ENCODE data around the gene WFDC10A. TPM values are rescaled to one million over a fixed set of nuclear protein-coding genes. Genes with fewer than 3 reads are reported as not detected.
A peak's percentile ranks its signal among the peaks of the same experiment; 100 is the strongest.
"Not testable (repeated sequence)": the region's sequence is repeated elsewhere in the genome, so short reads cannot be mapped to it uniquely, and the experiment has no call there.

The WFDC10A gene
- total RNA-seq = not detected

DNA sequence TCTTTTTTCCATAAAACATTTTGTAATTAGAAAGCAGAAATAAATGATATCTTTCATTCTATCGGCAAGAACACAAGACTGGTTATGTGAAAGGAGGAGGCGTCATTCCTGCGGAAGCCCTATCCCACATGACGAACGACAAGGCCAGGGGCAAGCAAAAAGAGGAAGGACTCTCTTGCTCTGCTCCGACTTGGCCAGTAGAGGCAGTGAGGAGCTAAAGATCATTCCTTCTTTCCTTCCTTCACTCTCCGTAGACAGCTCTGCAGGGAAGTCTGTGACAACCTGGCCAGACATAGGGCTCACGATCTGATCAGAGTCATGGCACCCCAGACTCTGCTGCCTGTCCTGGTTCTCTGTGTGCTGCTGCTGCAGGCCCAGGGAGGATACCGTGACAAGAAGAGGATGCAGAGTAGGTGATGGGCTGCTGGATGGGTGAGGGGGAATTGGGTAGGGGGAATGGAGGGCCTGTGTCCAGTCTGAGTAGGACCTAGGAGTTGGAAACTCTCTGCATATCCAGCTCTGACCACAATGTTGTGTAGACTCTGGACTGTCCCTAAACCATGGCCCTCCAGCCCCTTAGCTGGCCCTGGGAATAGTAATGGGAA lies at the start of gene WFDC10A:
Gene WFDC10A (plus strand): TSS at position 244 of the 605 bp plus-strand sequence. CDS start 75 bp downstream, at position 319.
- peak; percentile 31 for DNase-seq (ENCODE audit: low spot score)

- no peak for DNase-seq (ENCODE audit: low spot score)
Measured at GRCh38 chr20:45581702-45582101, 47.8 kb upstream of the WFDC10A start.

GRCh38 chr20:45583502-45583901 lies 46.0 kb upstream of the WFDC10A start:
- no peak for DNase-seq (ENCODE audit: low spot score)

DNA sequence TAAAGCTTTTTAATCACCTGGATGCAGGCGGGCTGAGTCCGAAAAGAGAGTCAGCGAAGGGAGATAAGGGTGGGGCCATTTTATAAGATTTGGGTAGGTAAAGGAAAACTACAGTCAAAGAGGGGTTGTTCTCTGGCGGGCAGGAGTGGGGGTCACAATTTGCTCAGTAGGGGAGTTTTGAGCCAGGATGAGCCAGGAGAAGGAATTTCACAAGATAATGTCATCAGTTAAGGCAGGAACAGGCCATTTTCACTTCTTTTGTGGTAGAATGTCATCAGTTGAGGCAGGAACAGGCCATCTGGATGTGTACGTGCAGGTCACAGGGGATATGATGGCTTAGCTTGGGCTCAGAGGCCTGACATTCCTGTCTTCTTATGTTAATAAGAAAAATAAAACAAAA lies 45.2 kb upstream of the WFDC10A start:
- DNase-seq (ENCODE audit: low spot score) = not testable (repeated sequence)

GRCh38 chr20:45585986-45586385 lies 43.6 kb upstream of the WFDC10A start:
- not testable (repeated sequence) for DNase-seq (ENCODE audit: low spot score)

DNA sequence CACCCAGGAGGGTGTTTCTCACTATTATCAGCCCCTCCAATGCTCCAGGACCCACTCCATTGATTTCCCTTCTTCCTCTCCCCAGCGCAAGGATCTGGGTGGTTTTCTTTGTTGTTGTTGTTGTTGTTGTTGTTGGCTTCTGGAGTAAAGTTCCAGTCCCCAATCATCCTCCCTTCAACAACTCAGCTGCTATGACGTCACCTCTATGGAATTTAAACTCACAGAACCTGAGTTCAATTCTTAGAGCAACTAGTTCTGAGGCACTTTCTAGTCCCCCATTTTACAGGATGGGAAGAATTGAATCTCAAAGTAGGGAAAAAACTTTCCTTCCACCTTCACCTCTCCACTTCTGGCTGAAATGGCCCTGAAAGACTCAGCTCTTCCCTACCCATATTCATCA lies 40.7 kb upstream of the WFDC10A start:
- no peak for DNase-seq (ENCODE audit: low spot score)

DNA sequence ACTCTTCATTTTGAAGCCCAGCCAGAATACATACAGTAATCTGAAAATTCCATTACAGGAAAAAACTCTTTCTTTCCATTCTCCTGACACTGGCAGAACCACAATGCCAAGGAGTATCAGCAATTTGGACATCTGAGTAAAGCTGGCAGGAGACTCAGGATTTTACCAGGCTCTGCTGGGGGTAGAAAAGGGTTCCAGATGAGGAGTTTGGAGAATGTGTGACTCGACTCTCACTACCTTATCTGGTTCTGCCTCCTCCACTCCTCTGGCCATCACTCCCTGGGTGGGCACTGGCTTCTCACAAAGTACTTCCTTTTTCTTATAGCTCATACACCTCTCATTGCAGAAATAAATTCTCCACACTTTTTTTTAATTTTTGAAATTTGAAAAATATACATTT lies 39.8 kb upstream of the WFDC10A start:
- no peak for DNase-seq (ENCODE audit: low spot score)

- DNase-seq (ENCODE audit: low spot score) = peak; percentile 12
Measured at GRCh38 chr20:45592574-45593189, 36.9 kb upstream of the WFDC10A start.

GRCh38 chr20:45593498-45593897 lies 36.0 kb upstream of the WFDC10A start:
- no peak for DNase-seq (ENCODE audit: low spot score)

DNA sequence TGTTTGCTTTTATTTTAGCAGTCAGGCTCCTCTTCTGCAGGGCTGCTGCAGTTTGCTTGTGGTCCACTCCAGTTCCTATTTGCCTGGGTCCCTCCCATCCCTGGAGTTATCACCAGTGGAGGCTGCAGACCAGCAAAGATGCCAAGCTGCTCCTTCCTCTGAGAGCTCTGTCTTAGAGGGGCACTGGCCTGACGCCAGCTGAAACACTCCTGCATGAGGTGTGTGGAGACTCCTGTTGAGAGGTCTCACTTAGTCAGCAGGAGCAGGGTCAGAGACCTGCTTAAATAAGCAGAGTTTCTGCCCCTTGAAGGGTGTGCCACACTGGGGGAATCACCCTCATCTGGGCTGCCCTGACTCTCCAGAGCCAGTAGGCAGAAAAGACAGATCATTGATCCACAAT lies 34.3 kb upstream of the WFDC10A start:
- DNase-seq (ENCODE audit: low spot score) = no peak

DNA sequence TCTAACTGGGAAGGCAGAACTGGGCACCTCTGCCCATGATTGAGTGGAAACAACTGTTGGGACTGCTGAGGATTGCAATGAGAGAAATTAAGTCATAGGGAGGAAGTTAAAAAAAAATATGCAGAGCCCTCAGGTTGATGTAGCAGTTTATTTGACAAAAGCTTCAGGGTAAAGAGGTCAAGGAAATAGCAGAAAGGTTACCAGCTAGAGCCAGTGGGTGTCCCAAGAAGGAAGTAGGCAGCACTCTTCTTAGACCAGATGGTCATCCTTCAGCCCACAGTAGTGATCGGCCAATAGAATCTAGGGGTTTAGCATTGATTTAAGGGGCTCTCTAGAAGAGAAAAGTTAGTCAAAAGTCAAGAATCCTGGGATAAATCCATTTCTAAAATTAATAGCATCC lies 21.7 kb upstream of the WFDC10A start:
- no peak for DNase-seq (ENCODE audit: low spot score)

- no peak for DNase-seq (ENCODE audit: low spot score)
Measured at GRCh38 chr20:45611054-45611453, 18.5 kb upstream of the WFDC10A start.

- DNase-seq (ENCODE audit: low spot score) = no peak
Measured at GRCh38 chr20:45612314-45612713, 17.2 kb upstream of the WFDC10A start.

GRCh38 chr20:45617591-45617990 lies 11.9 kb upstream of the WFDC10A start:
- DNase-seq (ENCODE audit: low spot score) = no peak

DNA sequence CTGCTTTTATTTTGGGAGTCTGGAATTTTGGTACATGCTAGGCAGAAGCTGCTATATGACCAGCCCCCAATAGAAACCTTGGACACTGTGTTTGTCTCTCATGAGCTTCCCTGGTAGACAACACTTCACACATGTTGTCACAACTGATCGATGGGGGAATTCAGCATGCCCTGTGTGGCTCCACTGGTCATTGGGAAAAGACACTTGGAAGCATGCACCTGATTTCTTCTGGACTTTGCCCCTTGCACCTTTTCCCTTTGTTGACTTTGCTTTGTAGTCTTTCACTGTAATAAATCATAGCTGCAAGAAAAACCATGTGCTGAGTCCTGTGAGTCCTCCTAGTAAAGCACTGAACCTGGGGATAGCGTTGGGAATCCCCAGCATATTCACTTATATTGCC lies 7.9 kb upstream of the WFDC10A start:
- DNase-seq (ENCODE audit: low spot score) = peak; percentile 72

DNA sequence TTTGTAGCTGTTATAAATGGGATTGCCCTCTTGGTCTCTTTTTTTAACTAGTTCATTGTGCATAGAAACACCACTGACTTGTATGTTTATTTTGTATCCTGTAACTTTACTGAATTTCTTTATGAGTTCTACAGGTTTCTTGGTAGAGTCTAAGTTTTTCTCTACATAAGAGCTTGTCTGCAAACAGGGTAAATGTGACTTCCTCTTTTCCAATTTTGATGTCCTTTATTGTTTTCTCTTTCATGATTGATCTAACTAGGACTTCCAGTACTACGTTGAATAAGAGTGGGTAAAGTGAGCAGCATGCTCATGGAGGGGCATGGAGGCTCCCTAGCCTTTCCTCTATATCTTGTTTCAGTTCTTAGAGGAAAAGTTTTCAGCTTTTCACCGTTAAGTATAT lies 3.0 kb upstream of the WFDC10A start:
- DNase-seq (ENCODE audit: low spot score) = no peak

- DNase-seq (ENCODE audit: low spot score) = no peak
Measured at GRCh38 chr20:45630371-45630770, 832 bp downstream of the WFDC10A start.

DNA sequence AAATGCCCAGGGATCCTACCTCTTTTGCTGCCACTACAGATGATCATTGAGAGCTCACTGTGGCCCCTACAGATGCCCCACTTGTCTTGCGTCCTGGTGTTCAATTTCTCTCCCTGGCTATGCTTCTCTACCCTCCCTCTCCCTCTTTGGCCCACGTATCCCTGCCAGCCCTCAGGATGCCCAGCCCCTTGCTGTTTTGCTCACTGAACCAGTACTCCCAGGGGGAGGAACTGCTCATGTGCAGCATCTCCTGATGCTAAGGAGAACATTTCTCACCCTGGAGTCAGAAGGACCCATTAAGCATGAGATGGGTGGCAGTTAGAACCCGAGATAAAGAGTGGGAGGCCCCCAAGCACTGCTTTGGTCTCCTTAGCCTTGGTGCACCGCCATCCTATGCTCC lies 1.6 kb downstream of the WFDC10A start, which contains the start of gene WFDC9:
Gene WFDC9 (minus strand): TSS at position 101 of the 400 bp plus-strand sequence. CDS start 21,103 bp downstream, outside the sequence.
- no peak for DNase-seq (ENCODE audit: low spot score)

GRCh38 chr20:45636513-45636912 lies 7.0 kb downstream of the WFDC10A start:
- DNase-seq (ENCODE audit: low spot score) = no peak

- DNase-seq (ENCODE audit: low spot score) = no peak
Measured at GRCh38 chr20:45639687-45640086, 10.1 kb downstream of the WFDC10A start.

DNA sequence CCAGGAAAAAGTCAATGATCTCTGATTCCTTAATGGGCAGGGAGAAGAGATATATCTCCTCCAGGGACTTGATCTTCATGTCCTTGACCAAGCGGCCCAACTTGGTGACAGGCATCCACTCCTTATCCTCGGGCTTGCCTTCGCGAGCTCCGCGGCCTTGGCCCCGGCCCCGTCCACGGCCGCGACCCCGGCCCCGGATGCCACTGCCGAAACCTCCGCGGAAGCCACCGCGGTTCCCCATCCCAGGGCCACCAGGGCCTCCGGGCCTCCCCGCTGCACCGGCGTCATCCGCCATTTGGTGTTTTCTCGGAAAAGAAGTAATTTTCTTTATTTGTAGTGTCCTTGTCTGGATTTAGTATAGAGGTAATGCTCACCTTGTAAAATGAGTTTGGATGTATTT lies 11.5 kb downstream of the WFDC10A start:
- not testable (repeated sequence) for DNase-seq (ENCODE audit: low spot score)

DNA sequence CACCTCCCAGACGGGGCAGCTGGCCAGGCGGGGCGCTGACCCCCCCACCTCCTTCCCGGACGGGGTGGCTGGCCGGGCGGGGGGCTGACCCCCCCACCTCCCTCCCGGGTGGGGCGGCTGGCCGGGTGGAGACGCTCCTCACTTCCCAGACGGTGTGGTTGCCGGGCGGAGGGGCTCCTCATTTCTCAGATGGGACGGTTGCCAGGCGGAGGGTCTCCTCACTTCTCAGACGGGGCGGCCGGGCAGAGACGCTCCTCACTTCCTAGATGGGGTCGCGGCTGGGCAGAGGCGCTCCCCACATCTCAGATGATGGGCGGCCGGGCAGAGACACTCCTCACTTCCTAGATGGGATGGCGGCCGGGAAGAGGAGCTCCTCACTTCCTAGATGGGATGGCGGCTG lies 16.3 kb downstream of the WFDC10A start:
- not testable (repeated sequence) for DNase-seq (ENCODE audit: low spot score)

GRCh38 chr20:45646875-45647274 lies 17.3 kb downstream of the WFDC10A start:
- DNase-seq (ENCODE audit: low spot score) = no peak
